SKM-1 treated with dmso at 0.1 percent for 144 hours (cell line): ENCODE data around the gene RNF141.

Experiments
- DNase-seq: peaks from one replicate; lab custom pipeline; 2025; ENCODE audit not compliant: unreplicated experiment; lab: John Stamatoyannopoulos, UW

Gene RNF141

DNA sequence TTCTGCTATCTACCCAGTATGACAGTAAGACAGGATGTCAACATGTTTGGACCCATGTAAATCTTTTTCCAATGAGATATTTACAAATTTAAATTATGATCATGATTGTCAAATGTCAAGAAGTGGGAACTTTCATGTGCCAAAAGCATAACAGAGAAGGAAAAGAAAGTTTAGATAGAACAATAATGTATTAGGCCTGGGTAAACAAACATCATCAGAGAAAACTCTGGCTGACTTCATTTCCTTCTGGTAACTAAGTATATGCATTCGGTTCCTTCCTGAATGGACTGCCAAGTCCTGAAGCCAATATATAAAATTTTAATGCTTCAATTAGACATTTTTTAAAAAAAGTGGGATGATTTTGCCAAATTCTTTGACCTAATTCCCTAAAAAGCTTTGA is 16.5 kb downstream of the RNF141 start:
- DNase-seq, result no peak

DNA sequence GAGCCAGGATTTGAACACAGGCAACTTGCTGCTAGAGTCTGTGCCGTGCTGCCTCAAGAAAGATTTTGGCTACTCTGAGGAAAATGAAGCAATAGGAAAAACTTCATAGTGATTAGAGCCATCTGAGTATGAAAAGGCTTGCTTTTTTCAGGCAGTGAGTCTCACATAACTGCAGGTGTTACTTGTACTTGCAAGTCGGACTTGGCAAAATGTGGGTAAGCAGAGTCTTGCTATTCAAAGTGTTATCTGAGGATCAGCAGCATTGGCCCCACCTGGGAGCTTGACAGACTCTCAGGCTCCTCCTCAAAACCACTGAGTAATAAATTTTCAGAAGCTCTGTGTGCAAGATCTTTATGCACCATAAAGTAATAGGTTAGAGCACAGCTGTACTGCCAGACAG is 18.1 kb downstream of the RNF141 start:
- DNase-seq, result no peak

DNA sequence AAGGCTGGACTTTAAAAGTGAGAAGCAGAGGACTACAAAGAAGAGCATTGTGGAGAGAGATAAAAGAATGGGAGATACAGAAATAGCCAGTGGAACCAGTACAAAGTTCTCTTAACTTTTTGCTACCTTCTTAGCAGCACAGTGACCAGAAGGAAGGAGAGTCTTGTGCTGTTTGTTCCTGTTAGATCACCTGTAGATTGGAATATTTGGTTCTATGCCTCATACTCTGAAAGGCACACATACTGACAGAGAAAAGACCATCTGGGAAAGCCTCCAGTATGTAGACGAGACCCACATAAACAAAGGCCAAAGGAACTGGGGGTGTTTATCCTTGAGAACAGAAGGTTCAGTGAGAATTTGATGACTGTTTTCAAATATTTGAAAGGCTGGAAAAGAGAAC is 18.7 kb downstream of the RNF141 start:
- no peak for DNase-seq

DNA sequence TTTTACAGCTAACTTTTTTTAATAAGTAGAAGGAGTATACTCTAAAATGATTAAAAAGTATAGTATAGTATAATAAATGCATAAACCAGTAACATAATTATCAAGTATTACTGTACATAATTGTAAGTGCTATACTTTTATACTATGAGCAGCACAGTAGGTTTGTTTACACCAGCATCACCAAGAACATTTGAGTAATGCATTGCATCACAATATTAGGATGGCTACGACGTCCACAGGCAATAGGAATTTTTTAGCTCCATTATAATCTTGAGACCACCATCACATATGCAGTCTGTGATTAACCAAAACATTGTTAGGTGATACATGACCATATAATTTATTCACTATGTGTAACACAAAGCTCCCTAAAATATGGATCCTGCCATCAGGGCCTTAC is 20.4 kb downstream of the RNF141 start:
- no peak for DNase-seq

DNA sequence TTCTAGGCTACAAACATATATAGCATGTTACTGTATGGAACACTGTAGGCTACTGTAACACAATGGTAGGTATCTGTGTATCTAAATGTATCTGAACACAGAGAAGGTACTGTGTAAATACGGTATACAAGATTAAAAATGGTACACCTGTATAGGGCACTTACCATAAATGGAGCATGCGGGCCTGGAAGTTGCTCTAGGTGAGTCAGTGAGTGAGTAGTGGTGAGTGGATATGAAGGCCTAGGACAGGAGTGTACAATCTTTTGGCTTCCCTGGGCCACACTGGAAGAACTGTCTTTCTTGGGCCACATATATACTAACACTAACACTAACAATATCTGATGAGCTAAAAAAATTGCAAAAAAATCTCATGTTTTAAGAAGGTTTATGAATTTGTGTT is 21.4 kb downstream of the RNF141 start:
- DNase-seq, result no peak

DNA sequence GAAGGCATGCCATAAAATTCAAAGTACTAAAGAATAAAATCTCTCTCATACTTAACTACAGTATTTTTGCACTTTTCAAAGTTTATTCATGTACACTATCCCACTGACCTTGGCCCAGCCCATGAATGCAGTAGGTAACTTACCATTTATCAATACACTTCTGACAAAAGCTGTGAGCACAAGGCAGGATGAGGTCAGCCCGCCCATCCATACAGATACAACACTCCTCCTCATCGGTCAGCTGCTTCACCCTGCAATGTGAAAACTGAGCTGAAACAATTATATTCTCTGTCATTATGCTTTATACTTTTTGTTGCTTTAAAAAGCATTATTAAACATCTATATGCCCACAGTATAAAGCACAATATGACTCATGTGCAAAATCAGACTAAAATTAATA is 22.1 kb downstream of the RNF141 start:
- DNase-seq, result no peak

DNA sequence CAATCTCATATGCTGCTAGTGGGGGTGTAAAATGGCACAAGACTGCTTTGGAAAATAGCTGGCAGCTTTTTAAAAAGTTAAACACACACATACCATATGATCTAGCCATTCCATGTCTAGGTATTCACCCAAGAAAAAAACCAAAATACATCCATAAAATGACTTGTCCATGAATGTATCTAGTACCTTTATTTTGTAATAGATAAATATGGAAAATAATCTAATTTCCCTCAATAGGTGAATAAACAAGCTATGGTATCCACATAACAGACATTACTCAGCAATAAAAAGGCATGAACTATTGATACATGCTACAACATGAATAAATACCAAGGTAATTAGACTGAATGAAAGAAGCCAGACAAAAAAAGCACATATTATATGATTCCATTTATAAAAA is 22.9 kb downstream of the RNF141 start:
- DNase-seq, result no peak

DNA sequence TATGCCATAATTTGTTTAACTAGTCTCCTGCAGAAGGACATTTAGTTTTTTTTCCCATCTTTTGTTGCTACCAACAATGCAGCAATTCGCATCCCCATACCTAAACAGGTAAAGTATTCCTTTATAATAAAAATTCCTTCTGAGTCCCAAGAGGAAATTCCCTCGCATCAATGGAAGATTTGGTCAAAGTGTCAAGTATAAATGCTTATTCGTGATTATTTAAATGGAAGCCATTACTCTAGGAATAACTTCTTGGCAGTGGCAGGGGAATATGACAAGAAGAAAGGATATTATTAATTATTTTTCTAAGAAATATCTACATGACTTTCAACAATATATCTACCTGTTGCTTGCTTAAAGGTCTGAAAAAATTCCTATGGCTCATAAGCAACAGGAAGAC is 25.6 kb downstream of the RNF141 start:
- no peak for DNase-seq

DNA sequence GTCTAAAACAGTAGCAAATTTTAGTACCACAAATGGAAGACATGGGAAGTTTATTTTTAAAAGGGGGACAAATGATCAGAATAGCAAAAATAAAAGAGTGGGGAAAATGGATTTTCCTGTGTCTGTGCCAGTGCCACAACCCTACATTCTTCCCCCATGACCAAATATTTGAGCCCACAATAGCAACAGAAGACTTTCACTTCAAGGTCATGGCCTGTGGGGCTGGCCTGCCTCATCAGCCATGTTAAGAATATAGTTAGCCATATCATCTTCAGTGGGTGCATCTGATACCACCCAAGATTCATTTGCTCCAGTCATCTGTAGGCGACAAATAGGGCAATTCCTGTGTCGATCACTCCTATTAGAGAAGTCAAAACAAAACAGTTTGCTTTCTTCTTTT is 26.3 kb downstream of the RNF141 start:
- no peak for DNase-seq

DNA sequence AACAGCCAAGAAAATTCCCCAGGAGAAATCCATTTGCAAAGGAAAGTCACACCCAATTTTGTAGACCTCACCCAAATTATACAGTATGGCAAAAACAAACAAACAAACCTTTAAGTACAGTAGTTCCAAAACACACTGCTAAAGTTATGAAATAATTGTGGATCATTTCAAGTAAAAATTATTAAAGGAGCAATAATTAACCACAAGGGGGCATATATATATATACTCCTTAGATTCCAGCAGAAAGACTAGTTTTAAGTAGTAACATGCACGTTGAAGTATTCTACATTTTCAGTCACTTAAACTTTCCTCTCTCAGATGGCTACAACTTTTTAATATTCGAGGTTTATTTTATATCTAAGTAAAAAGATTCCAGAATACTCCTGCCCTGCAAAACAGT is 26.8 kb downstream of the RNF141 start:
- DNase-seq, result no peak

DNA sequence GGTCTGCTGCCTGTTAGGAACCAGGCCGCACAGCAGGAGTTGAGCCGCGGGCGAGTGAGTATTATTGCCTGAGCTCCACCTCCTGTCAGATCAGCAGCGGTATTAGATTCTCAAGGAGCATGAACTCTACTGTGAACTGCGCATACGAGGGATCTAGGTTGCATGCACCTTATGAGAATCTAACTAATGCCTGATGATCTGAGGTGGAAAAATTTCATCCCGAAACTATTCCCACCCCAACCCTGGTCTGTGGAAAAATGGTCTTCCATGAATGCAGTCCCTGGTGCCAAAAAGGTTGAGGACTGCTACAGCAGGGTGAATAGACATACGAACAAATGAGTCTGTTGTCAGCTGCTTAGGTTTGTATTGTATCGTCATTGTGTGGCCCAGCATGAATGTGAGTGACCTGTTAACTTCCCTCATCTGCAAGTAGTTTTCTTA is 29.8 kb downstream of the RNF141 start:
- no peak for DNase-seq

DNA sequence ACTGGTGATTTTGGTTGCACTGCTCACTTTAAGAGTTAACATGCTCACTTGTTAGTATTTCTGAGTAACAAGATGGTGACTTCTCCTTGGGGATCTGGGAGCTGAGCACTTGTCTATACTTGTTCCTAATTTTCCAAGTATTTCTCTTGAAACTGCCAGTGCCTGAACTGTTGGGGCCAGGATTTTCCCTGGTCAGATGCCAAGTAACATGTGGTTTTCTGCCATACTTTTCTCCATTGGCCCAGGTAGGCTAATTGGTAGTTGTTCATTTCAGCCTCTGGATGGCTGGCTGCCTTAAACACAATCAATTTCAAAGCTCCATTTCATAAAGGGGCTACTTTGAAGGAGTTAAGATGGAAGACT is 35.0 kb downstream of the RNF141 start:
- DNase-seq, result no peak

DNA sequence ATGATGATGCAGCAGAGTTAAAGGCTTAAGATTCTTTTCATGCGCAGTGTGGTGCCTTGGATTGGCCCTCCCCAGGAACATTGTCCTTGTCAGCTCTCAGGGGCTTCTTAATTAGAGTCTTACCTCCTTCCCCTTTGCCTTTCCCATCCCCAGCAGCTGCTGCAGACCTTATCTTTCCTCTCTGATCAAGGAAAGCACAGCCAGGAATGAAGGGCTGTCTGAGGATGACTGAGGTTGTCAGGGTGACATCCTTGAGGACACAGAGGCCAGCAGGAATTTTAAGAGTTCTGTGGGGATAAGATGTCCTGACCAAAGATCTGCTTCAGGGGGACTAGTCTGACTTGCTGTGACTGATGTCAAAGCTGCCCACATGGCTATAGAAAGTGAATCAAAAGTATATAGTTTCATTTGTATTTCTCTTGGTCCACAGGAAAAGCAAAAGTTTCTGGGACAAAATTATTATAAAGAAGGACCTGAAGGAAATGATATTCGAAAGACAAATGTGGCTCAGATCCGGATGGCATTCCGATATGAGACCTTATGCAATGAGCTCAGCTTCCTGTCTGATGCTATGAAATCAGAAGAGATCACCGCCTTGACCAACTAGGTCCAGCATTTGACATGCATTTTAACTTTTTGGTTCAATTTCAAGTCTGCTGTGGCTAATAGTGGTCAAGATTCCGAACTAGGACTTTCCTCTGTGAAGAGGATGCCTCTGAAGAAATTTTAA is 35.5 kb downstream of the RNF141 start:
- DNase-seq, result no peak

DNA sequence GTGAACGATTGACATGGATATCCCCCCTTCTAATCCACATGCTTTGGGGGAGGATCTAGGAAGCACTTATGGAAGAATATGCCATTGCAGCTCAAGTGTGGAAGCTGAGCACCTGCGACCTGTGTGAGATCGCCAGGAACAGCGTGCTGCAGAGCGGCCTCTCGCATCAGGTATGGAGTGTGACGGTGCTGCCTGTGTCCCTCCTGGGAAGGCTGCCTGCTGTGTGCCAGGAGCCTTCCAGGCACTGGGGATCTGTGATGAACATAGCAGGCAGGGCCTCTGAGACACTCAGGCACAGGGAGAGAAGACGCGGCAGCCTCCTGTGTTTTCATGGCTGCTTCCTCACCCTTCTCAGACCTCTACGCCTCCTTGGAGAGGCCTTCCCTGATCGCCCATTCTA is 36.5 kb downstream of the RNF141 start:
- no peak for DNase-seq

DNA sequence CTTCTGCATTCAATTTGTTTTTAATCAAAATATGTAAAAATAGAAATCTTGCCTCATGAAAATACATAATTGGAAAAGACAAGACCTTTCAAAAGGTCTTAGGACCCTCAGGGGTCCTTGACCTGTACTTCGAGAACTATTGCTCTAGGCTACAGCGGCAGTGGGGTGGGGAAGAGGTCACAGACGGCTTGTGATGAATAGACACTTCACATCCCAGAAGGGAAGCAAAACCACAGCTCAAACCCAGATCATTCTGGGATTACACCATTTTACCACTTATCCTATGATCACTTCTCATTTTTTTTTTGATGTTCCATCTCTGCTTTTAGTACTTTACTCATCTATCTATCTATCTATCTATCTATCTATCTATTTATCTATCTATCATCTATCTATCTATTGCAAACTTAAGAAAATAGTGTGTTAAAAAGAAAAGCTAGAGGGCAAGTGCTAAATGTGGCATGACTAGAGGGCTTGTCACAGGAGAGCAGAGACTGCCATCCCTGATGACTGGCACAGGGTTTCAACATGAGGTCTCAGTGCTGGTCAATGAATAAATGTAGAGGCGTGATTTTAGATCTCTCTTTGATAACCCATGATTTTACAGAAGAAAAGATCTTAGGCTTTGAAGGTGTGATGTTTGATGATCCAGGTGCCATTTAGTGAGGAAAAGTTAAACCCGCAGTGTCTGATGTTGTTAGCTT is 37.1 kb downstream of the RNF141 start:
- peak; percentile 72 for DNase-seq

DNA sequence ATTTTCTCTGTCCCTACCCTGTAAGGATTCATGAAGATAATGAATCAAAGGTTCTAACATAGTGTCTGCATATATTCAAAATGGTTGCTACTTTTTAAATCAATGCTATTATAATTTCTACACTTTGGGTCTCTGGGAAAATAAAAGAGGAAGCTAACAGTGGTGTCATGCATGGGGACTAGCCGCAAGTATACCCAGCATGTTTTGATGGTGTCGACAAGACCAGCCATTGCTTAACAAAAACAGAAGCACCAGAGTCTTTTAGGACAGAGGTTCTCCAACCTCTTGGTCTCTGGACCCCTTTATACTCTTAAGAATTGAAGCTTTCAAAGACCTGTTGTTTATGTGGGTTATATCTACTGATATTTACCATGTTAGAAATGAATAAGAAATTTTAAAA is 37.8 kb downstream of the RNF141 start:
- DNase-seq, result peak; percentile 89

DNA sequence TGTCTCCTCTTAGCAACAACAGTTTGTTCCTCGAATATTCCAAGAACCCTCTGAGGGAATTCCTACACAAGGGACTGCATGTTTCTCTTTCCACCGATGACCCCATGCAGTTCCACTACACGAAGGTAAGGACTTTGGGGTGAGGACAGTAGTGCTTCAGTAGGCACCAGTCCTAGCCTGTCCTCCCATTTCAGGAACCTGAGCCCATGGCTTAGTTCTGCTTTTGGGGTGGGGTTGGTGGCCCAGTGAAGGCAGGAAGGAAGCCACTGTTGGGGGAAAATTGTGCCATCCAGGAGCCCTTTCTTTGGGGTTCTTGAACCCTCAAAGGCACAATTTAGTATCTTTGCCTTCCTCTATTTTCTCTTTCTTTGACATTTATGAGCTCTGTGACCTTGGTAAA is 38.2 kb downstream of the RNF141 start:
- DNase-seq, result peak; percentile 68

DNA sequence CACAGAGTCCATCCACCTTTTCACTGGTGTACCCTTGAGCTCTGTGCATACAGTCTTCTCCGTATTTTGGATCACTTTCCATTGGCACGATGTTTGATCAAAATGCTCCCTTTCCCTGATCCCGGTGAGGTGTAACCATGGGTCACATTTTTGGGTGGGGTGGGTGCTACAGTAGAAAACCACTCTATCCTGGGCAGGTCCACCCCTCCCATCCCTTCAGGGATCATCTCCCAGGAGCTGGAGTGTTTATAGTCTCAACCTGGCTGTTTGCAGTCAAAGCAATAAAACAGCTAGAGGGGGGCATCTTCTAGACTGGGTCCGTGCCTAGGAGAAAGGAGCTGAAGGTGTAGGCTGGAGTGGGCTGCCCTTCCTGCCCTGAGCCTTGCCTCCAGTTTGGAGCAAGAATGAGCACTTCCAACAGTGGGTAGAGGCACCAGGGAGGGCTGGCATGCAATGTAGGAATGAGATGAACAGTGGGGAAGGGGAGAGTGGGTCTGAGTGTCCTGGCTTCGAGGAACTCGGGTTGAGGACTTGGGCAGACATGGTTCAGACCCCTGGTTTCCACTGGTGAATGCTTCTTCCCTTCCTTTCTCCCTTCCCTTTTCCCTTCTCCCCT is 38.8 kb downstream of the RNF141 start:
- no peak for DNase-seq

DNA sequence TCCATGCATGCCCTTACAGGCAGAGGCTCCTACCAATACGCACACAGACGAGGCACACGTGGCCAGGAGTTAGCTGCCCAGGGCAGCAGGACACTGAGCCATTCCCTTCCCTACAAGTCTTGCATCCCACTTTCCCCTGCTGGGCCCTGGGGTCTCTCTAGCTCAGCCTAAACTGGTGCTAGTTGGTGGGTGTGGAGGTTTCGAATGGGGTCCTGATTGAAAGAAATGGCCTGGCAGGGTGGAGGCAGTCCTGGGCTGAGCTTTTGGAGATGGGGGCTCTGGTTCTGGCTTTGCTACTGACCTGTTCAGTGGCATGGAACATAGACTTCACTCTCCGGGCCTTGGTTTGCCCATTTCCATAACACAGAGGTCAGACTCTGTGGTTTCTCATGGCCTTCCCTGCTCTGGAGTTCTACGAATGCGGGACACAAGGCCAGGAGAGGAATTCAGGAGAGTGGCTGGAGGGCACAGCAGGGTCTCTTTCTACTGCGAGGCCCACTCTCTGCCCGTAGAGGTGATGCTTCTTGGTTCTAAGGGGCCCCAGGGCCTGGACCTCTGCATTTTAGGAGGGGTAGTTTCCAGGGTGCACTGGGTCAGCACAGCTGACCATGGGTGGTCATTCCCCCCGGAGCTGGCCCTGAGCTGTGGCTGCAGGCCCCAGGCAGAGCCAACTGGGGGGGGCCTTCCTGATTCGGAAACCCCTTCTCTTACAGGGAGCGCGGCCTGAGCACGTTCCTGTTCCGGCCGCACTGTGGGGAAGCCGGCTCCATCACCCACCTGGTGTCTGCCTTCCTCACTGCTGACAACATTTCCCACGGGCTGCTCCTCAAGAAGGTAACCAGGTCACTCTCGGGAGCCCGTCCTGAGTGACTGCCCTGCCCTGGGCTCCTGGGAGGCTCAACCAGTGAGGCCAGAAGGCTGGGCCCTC is 40.0 kb downstream of the RNF141 start:
- no peak for DNase-seq

DNA sequence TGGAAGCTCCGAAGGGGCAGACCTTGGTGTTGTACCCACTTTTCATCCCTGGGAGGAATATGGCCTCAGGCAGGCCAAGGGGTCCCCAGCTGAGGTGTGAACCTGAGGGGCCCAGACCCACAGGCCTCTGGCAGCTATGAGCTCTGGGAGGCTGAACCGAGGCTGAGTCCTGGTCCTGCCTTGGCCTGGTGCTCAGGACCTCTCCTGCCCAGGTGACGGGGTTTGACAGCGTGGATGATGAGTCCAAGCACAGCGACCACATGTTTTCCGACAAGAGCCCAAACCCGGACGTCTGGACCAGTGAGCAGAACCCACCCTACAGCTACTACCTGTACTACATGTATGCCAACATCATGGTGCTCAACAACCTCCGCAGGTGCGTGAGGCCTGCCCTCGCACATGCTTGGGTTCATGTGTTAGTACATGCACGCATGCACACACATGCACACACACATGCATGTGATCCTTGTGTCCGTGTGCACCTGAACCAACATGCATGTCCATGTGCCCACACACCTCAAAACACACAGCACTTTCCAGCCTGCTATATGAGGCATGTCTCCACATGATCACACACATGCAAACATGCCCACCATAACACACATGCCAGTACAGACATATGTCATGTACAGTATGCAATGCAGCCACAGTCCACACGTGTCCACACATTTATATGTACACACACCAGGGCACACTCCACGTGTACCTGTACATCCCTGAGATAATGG is 40.9 kb downstream of the RNF141 start:
- DNase-seq, result no peak

DNA sequence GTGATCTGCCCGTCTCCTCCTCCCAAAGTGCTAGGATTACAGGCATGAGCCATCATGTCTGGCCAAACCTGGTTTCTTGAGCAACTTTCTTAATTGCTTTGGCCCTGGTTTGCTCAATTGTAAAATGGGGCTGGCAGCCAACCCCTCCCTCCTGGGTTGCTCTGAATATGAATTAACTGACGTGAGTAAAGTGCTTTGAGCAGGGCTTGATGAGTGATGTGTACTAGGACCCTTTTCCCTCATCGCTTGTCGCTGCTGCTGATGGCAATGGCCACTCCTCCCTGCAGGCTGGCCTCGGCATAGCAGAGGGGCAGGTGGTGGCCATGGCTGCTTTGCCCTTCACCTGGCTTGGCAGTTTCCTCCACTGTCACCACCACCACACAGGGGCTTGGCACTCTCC is 41.5 kb downstream of the RNF141 start:
- peak; percentile 8 for DNase-seq
